BLaER1 (cell line): Measurements from ENCODE around the gene SPSB4.

ENCODE experiments used
- H3K27ac ChIP-seq: shearing (Covaris generic); formaldehyde crosslinking; 2 replicates; pipeline ENCODE4 v1.8.1; 2022
- H3K27me3 ChIP-seq: shearing (Covaris generic); formaldehyde crosslinking; 2 replicates; pipeline ENCODE4 v1.8.1; 2022
- H3K36me3 ChIP-seq: shearing (Covaris generic); formaldehyde crosslinking; 2 replicates; pipeline ENCODE4 v1.8.1; 2022
- H3K4me1 ChIP-seq: shearing (Covaris generic); formaldehyde crosslinking; 2 replicates; pipeline ENCODE4 v1.8.1; 2022
- H3K4me2 ChIP-seq: shearing (Covaris generic); formaldehyde crosslinking; 2 replicates; pipeline ENCODE4 v1.8.1; 2022
- H3K4me3 ChIP-seq: shearing (Covaris generic); formaldehyde crosslinking; 2 replicates; pipeline ENCODE4 v1.8.1; 2022
- H3K9ac ChIP-seq: shearing (Covaris generic); formaldehyde crosslinking; 2 replicates; pipeline ENCODE4 v1.8.1; 2022
- H3K9me3 ChIP-seq: shearing (Covaris generic); formaldehyde crosslinking; 2 replicates; pipeline ENCODE4 v1.8.1; 2022
- H4K20me1 ChIP-seq: shearing (Covaris generic); formaldehyde crosslinking; 2 replicates; pipeline ENCODE4 v1.8.1; 2022
- Cebpa-rat ChIP-seq: shearing (Covaris generic); IDR thresholded peaks from 2 replicates; pipeline ENCODE4 v1.8.1; 2022

SPSB4 gene

GRCh38 chr3:141083836-141084649 is 32.9 kb downstream of the SPSB4 start:
- Histone ChIP-seq H4K20me1 (no peaks in the 10 kb centered on the region), H3K27me3 (no peaks in the 10 kb centered on the region), H3K4me2 (peak overlapping the region; percentile 69), H3K4me3 (no peak overlapping the region), H3K4me1 (peaks cover 27% of the 10 kb centered on the region), H3K27ac (peak overlapping the region; percentile 45; the same call in 1 of the 2 replicates), H3K36me3 (no peaks in the 10 kb centered on the region), H3K9ac (no peak overlapping the region), H3K9me3 (no peaks in the 10 kb centered on the region)
- TF ChIP-seq Cebpa-rat = no peak

GRCh38 chr3:141085343-141086070 is 34.4 kb downstream of the SPSB4 start:
- H4K20me1 ChIP-seq = no peaks in the 10 kb centered on the region
- peaks cover 27% of the 10 kb centered on the region for H3K4me1 ChIP-seq

GRCh38 chr3:141086188-141086587 is 35.0 kb downstream of the SPSB4 start:
- Histone ChIP-seq H3K4me3 (no peak overlapping the region), H3K9ac (no peak overlapping the region), H4K20me1 (no peaks in the 10 kb centered on the region), H3K27me3 (no peaks in the 10 kb centered on the region), H3K9me3 (no peaks in the 10 kb centered on the region), H3K36me3 (no peaks in the 10 kb centered on the region), H3K4me2 (no peak overlapping the region), H3K4me1 (peaks cover 27% of the 10 kb centered on the region), H3K27ac (no peak overlapping the region)
- no peak for TF ChIP-seq Cebpa-rat

More at GRCh38 chr3:141085343-141086070, 34.4 kb downstream of the SPSB4 start:
- Histone ChIP-seq H3K27me3 (no peaks in the 10 kb centered on the region), H3K27ac (no peak overlapping the region), H3K9ac (no peak overlapping the region), H3K36me3 (no peaks in the 10 kb centered on the region), H3K4me3 (no peak overlapping the region), H3K4me2 (no peak overlapping the region), H3K9me3 (no peaks in the 10 kb centered on the region)
- TF ChIP-seq Cebpa-rat = no peak

GRCh38 chr3:141087076-141087777 is 36.1 kb downstream of the SPSB4 start:
- H3K4me3 ChIP-seq = no peak overlapping the region
- no peak for TF ChIP-seq Cebpa-rat
- H4K20me1 ChIP-seq = no peaks in the 10 kb centered on the region
- H3K36me3 ChIP-seq = no peaks in the 10 kb centered on the region
- H3K4me1 ChIP-seq = peaks cover 27% of the 10 kb centered on the region
- no peak overlapping the region for H3K4me2 ChIP-seq
- no peaks in the 10 kb centered on the region for H3K9me3 ChIP-seq
- no peaks in the 10 kb centered on the region for H3K27me3 ChIP-seq
- H3K27ac ChIP-seq = no peak overlapping the region
- no peak overlapping the region for H3K9ac ChIP-seq

- H3K4me3 ChIP-seq = no peak overlapping the region
- peaks cover 27% of the 10 kb centered on the region for H3K4me1 ChIP-seq
- H3K4me2 ChIP-seq = no peak overlapping the region
- H3K36me3 ChIP-seq = no peaks in the 10 kb centered on the region
- no peaks in the 10 kb centered on the region for H3K27me3 ChIP-seq
- no peak for TF ChIP-seq Cebpa-rat
- H3K9ac ChIP-seq = no peak overlapping the region
- no peaks in the 10 kb centered on the region for H4K20me1 ChIP-seq
- H3K9me3 ChIP-seq = no peaks in the 10 kb centered on the region
- no peak overlapping the region for H3K27ac ChIP-seq
Observed at GRCh38 chr3:141087778-141088130, 36.6 kb downstream of the SPSB4 start.

GRCh38 chr3:141089339-141090152 is 38.4 kb downstream of the SPSB4 start:
- H3K4me2 ChIP-seq = no peak overlapping the region

GRCh38 chr3:141091426-141091825 is 40.3 kb downstream of the SPSB4 start:
- no peak for TF ChIP-seq Cebpa-rat
- H3K27ac ChIP-seq = no peak overlapping the region

More at GRCh38 chr3:141089339-141090152, 38.4 kb downstream of the SPSB4 start:
- peaks cover 25% of the 10 kb centered on the region for H3K4me1 ChIP-seq
- no peak overlapping the region for H3K4me3 ChIP-seq
- H3K27me3 ChIP-seq = no peaks in the 10 kb centered on the region
- H3K36me3 ChIP-seq = no peaks in the 10 kb centered on the region
- no peak overlapping the region for H3K27ac ChIP-seq
- H3K9ac ChIP-seq = no peak overlapping the region
- H4K20me1 ChIP-seq = no peaks in the 10 kb centered on the region
- H3K9me3 ChIP-seq = no peaks in the 10 kb centered on the region
- no peak for TF ChIP-seq Cebpa-rat

GRCh38 chr3:141092663-141093062 is 41.5 kb downstream of the SPSB4 start:
- Histone ChIP-seq H3K27me3 (no peaks in the 10 kb centered on the region), H3K9me3 (no peaks in the 10 kb centered on the region), H3K4me3 (no peak overlapping the region), H3K36me3 (no peaks in the 10 kb centered on the region), H3K9ac (no peak overlapping the region), H3K27ac (no peak overlapping the region), H4K20me1 (no peaks in the 10 kb centered on the region), H3K4me1 (peaks cover 21% of the 10 kb centered on the region), H3K4me2 (no peak overlapping the region)
- no peak for TF ChIP-seq Cebpa-rat

More at GRCh38 chr3:141091426-141091825, 40.3 kb downstream of the SPSB4 start:
- Histone ChIP-seq H4K20me1 (no peaks in the 10 kb centered on the region), H3K36me3 (no peaks in the 10 kb centered on the region), H3K9ac (no peak overlapping the region), H3K27me3 (no peaks in the 10 kb centered on the region), H3K4me2 (no peak overlapping the region), H3K4me3 (no peak overlapping the region), H3K4me1 (peaks cover 21% of the 10 kb centered on the region), H3K9me3 (no peaks in the 10 kb centered on the region)

GRCh38 chr3:141093397-141093796 is 42.2 kb downstream of the SPSB4 start:
- no peak for TF ChIP-seq Cebpa-rat
- Histone ChIP-seq H3K4me1 (peaks cover 21% of the 10 kb centered on the region), H3K9ac (no peak overlapping the region), H3K9me3 (no peaks in the 10 kb centered on the region), H3K4me2 (peak overlapping the region; percentile 54; the same call in 1 of the 2 replicates), H3K4me3 (no peak overlapping the region), H3K27me3 (no peaks in the 10 kb centered on the region), H3K27ac (no peak overlapping the region), H3K36me3 (no peaks in the 10 kb centered on the region), H4K20me1 (no peaks in the 10 kb centered on the region)
